Endodermal cell (in vitro differentiated cells): ENCODE data around the gene ABHD2. TPM values are rescaled to one million over a fixed set of nuclear protein-coding genes. Genes with fewer than 3 reads are reported as not detected.

Experiments used
- DNase-seq: peaks from one replicate; pipeline ENCODE4 v3.0.0-alpha.2; 2017
- H3K27ac ChIP-seq: 2 replicates; pipeline ENCODE4 v1.5.1; 2013; ENCODE audit warnings: mild to moderate bottlenecking, low read depth, low read length, moderate library complexity
- H3K27me3 ChIP-seq: 2 replicates; pipeline ENCODE4 v1.6.1; 2013; ENCODE audit warnings: mild to moderate bottlenecking, low read length, moderate library complexity; ENCODE audit not compliant: insufficient read depth, control insufficient read depth, poor library complexity, severe bottlenecking
- H3K36me3 ChIP-seq: 2 replicates; pipeline ENCODE4 v1.7.0; 2013; ENCODE audit warnings: mild to moderate bottlenecking, low read length, moderate library complexity; ENCODE audit not compliant: control insufficient read depth, insufficient read depth
- H3K4me1 ChIP-seq: one replicate; pipeline ENCODE4 v1.7.0; 2013; ENCODE audit warnings: low read length; ENCODE audit not compliant: control insufficient read depth, insufficient read depth
- H3K4me3 ChIP-seq: 2 replicates; pipeline ENCODE4 v1.5.1; 2013; ENCODE audit warnings: mild to moderate bottlenecking, low read length, moderate library complexity
- H3K9ac ChIP-seq: 2 replicates; pipeline ENCODE4 v1.6.1; 2013; ENCODE audit warnings: mild to moderate bottlenecking, low read length, moderate library complexity; ENCODE audit not compliant: poor library complexity, severe bottlenecking; ENCODE audit errors: extremely low read depth
- H3K9me3 ChIP-seq: 2 replicates; pipeline ENCODE4 v1.6.1; 2013; ENCODE audit warnings: mild to moderate bottlenecking, low read length, moderate library complexity; ENCODE audit not compliant: control insufficient read depth
- H3K27ac Mint-ChIP-seq: 2 replicates; pipeline ENCODE4 v1.8.0; 2020; ENCODE audit warnings: mixed read lengths
- H3K27me3 Mint-ChIP-seq: 2 replicates; pipeline ENCODE4 v1.8.0; 2021; ENCODE audit warnings: mild to moderate bottlenecking, mixed read lengths; ENCODE audit not compliant: insufficient read depth
- H3K36me3 Mint-ChIP-seq: 2 replicates; pipeline ENCODE4 v1.8.0; 2020; ENCODE audit warnings: low read depth, mixed read lengths
- H3K4me1 Mint-ChIP-seq: 2 replicates; pipeline ENCODE4 v1.8.0; 2020; ENCODE audit warnings: mixed read lengths
- H3K4me3 Mint-ChIP-seq: 2 replicates; pipeline ENCODE4 v1.8.0; 2020; ENCODE audit warnings: mild to moderate bottlenecking, moderate library complexity, mixed read lengths
- H3K9me3 Mint-ChIP-seq: 2 replicates; pipeline ENCODE4 v1.8.0; 2020; ENCODE audit warnings: mild to moderate bottlenecking, mixed read lengths
- WGBS, 2 experiments: methylation state at CpG; one replicate each; pipeline versions ENCODE4 v1.1.5 to v1.1.7; 2013; ENCODE audit warnings: missing lambda C conversion rate in 2 of 2, mixed read lengths in 1 of 2; ENCODE audit not compliant: insufficient coverage in 1 of 2, insufficient read length in 1 of 2; 5-methylcytosine and 5-hydroxymethylcytosine counted together
- total RNA-seq, 2 donors: library from RNA; stranded (reverse); fragmentation: NEBNext Ultra II Directional in 1 of 2; extraction: Animal tissue kit (Norgen Biotek cat#: 25700) in 1 of 2; gene quantifications; 2 replicates in 1 of 2; 3 replicates in 1 of 2; pipeline ENCODE4 v1.2.1, GENCODE V29; 2021
- TF ChIP-seq, protein P1 (sequence below): fragments of 200-600 bp; sonication (generic); conservative IDR thresholded peaks from 2 replicates; pipeline ENCODE4 v1.5.0; 2021; ENCODE audit warnings: antibody characterized with exemption, mild to moderate bottlenecking

The ABHD2 gene
- total RNA-seq, 2 donors from 2014 or later, result 24.1 to 26.0 TPM

DNA sequence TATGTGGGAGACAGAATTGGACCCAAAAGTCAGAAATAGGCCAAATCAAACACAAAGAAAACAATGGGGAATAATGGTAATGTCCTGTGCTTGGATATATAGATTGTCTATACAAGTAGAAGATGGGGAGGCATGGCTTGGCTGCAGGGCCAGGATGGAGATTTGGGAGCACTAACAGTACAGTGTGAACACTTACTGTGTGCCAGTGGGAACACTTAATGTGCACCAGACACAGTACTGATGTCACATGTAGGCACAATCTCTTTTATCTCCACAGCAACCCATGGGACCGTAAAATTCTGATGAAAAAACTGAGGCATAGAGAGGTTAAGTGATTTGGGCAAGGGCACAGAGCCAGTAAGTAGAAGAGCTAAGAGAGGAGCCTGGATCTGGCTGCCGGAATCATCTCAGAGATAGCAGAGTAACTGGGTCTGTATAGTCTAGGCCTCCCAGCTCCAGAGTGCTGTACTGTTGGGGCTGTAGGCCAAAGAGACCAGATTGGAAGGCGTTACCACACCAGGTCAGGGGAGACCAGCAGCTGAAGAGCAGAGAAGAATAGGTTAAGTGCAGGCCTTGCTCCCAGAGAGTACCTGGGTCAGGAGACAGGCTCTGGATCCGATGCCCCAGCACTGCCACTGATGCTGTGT, 69.8 kb downstream of the ABHD2 start:
- no peak overlapping the region for H3K9ac ChIP-seq
- H3K9me3 Mint-ChIP-seq, result no peaks in the 10 kb centered on the region
- H3K36me3 ChIP-seq, result peaks cover 26% of the 10 kb centered on the region
- 90 to 100% methylated on average over 2 to 4 of the region's 4 CpGs for WGBS, 2 experiments
- TF ChIP-seq, protein P1, sequence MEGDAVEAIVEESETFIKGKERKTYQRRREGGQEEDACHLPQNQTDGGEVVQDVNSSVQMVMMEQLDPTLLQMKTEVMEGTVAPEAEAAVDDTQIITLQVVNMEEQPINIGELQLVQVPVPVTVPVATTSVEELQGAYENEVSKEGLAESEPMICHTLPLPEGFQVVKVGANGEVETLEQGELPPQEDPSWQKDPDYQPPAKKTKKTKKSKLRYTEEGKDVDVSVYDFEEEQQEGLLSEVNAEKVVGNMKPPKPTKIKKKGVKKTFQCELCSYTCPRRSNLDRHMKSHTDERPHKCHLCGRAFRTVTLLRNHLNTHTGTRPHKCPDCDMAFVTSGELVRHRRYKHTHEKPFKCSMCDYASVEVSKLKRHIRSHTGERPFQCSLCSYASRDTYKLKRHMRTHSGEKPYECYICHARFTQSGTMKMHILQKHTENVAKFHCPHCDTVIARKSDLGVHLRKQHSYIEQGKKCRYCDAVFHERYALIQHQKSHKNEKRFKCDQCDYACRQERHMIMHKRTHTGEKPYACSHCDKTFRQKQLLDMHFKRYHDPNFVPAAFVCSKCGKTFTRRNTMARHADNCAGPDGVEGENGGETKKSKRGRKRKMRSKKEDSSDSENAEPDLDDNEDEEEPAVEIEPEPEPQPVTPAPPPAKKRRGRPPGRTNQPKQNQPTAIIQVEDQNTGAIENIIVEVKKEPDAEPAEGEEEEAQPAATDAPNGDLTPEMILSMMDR, result no peak
- H3K4me3 Mint-ChIP-seq, result no peak overlapping the region
- no peak overlapping the region for H3K4me3 ChIP-seq
- H3K4me1 ChIP-seq, result no peaks in the 10 kb centered on the region
- no peak overlapping the region for H3K27ac ChIP-seq
- no peaks in the 10 kb centered on the region for H3K27me3 ChIP-seq
- H3K36me3 Mint-ChIP-seq, result peaks cover 21% of the 10 kb centered on the region
- H3K9me3 ChIP-seq, result no peaks in the 10 kb centered on the region
- no peaks in the 10 kb centered on the region for H3K27me3 Mint-ChIP-seq
- no peak for DNase-seq
- no peak overlapping the region for H3K27ac Mint-ChIP-seq
- no peaks in the 10 kb centered on the region for H3K4me1 Mint-ChIP-seq

DNA sequence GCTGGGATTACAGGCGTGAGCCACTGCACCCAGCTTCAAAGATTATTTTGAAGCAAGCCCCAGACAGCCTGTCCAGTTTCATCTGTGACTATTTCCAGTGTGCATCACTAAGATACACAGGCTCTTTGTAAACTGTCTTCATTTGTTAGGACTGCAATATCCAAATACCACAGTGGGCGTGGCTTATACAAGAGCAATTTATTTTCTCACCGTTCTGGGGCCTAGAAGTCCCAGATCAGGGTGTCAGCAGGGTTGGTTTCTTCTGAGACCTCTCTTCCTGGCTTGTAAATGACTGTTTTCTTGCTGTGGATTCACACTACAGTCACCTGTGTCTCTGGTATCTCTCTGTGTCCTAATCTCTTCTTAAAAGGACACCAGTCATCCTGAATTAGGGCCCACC, 73.4 kb downstream of the ABHD2 start:
- Mint-ChIP-seq H3K4me3 (no peak overlapping the region), H3K4me1 (peaks cover 14% of the 10 kb centered on the region), H3K27ac (no peak overlapping the region), H3K27me3 (no peaks in the 10 kb centered on the region), H3K36me3 (peaks cover 7% of the 10 kb centered on the region), H3K9me3 (no peaks in the 10 kb centered on the region)
- 91 to 98% methylated on average over 3 of the region's 3 CpGs for WGBS, 2 experiments
- Histone ChIP-seq H3K27ac (no peak overlapping the region), H3K9me3 (no peaks in the 10 kb centered on the region), H3K4me3 (no peak overlapping the region), H3K9ac (no peak overlapping the region), H3K27me3 (no peaks in the 10 kb centered on the region), H3K36me3 (peaks cover 3% of the 10 kb centered on the region), H3K4me1 (peaks cover 13% of the 10 kb centered on the region)
- DNase-seq, result no peak
- TF ChIP-seq, protein P1, result no peak

DNA sequence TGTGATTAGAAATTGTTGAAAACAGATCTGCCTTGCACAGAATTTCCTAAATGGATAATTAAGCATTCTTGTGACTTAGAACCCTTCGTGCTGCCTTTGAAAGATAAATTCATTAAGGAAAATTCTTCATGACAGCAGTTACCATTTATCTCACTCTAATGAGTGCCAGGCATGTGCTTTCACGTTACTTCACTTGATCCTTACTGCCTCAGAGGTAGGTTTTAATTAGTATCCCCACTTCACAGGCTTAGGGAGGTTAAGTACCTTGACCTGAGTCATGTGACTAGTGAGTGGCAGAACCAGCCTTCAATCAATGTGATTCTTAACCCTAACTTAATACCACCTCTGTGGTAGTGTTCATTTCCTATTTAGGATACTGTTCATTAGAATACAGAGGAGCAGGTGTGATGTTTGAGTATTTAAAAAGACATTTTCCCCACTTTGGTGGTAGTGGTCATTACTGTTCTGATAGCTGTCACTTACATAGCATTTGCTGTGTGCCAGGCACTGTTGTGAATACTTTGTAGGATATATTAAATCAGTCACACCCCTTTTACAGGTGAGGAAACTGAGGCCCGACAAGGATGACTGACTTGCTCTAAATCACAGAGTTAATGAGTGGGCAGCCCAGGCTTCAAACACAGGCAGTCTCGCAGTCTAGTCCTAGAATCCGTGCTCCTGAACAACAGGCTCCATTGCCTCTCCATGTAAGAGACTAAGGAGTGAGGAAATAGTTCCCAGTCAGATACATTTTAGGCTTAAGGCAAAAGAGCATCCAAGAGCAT, 75.2 kb downstream of the ABHD2 start:
- H3K36me3 ChIP-seq, result peaks cover 3% of the 10 kb centered on the region
- no peak for DNase-seq
- no peaks in the 10 kb centered on the region for H3K36me3 Mint-ChIP-seq

More for the DNA sequence above, 75.2 kb downstream of the ABHD2 start:
- Mint-ChIP-seq H3K9me3 (no peaks in the 10 kb centered on the region), H3K4me3 (no peak overlapping the region), H3K27me3 (no peaks in the 10 kb centered on the region), H3K4me1 (peaks cover 26% of the 10 kb centered on the region), H3K27ac (no peak overlapping the region)
- Histone ChIP-seq H3K4me1 (peaks cover 19% of the 10 kb centered on the region), H3K27ac (no peak overlapping the region), H3K9ac (no peak overlapping the region), H3K27me3 (no peaks in the 10 kb centered on the region), H3K4me3 (no peak overlapping the region), H3K9me3 (no peaks in the 10 kb centered on the region)
- TF ChIP-seq, protein P1, result no peak
- 90 to 97% methylated on average over 4 to 5 of the region's 5 CpGs for WGBS, 2 experiments
